Right atrium auricular region (tissue), 2 donors: ENCODE measurements around the gene CEP120. TPM values are rescaled to one million over a fixed set of nuclear protein-coding genes. Genes with fewer than 3 reads are reported as not detected.

Experiments
- DNase-seq: peaks from one replicate; pipeline ENCODE4 v3.0.0-alpha.2; 2019; ENCODE audit warnings: low spot score
- H3K27ac ChIP-seq, 2 donors: fragments of 200-600 bp; sonication (generic); 1 replicate in 1 of 2; 2 replicates in 1 of 2; pipeline ENCODE4 v1.5.1; 2016 to 2019
- H3K27me3 ChIP-seq, 2 donors: fragments of 200-600 bp; sonication (generic); one replicate each; pipeline versions ENCODE4 v1.5.1 to v1.6.0; 2017 to 2019
- H3K36me3 ChIP-seq: fragments of 200-600 bp; sonication (generic); one replicate; pipeline ENCODE4 v1.5.1; 2016
- H3K4me1 ChIP-seq, 2 donors: fragments of 200-600 bp; sonication (generic); one replicate each; pipeline versions ENCODE4 v1.5.1 to v1.6.0; 2017 to 2019
- H3K4me3 ChIP-seq, 2 donors: fragments of 200-600 bp; sonication (generic); 1 replicate in 1 of 2; 2 replicates in 1 of 2; pipeline ENCODE4 v1.5.1; 2017 to 2019; ENCODE audit warnings: mild to moderate bottlenecking in 1 of 2, moderate library complexity in 1 of 2
- H3K9me3 ChIP-seq, 2 donors: fragments of 200-600 bp; sonication (generic); one replicate each; pipeline ENCODE4 v1.5.1; 2019
- CTCF ChIP-seq, 2 donors: fragments of 200-600 bp; sonication (generic); IDR thresholded peaks; one replicate each; pipeline ENCODE4 v1.5.1; 2019; ENCODE audit warnings: antibody characterized with exemption in 2 of 2
- total RNA-seq, 2 donors: library from RNA; depleted of rRNA; stranded (reverse); fragments of >200 nt; gene quantifications; one replicate each; pipeline ENCODE4 v1.1.0, GENCODE V29; 2016

Gene CEP120
- total RNA-seq, 2 donors from 2014 or later: 11.1 to 11.8 TPM

- DNase-seq: no peak
- H3K4me3 ChIP-seq: no peak overlapping the region
- no peaks in the 10 kb centered on the region for H3K27me3 ChIP-seq
- H3K36me3 ChIP-seq: no peaks in the 10 kb centered on the region
- no peaks in the 10 kb centered on the region for H3K4me1 ChIP-seq
- no peaks in the 10 kb centered on the region for H3K9me3 ChIP-seq
- no peak for TF ChIP-seq CTCF (IDR thresholded peaks at IDR 0.05)
- no peak overlapping the region for H3K27ac ChIP-seq
These were observed 5.5 kb upstream of the CEP120 start for GRCh38 chr5:123428521-123429220.

GRCh38 chr5:123427281-123427680, 4.1 kb upstream of the CEP120 start:
- no peak overlapping the region for H3K27ac ChIP-seq

GRCh38 chr5:123425431-123425830, 2.2 kb upstream of the CEP120 start:
- Histone ChIP-seq H3K9me3 (no peaks in the 10 kb centered on the region), H3K4me1 (peaks cover 0 to 12% of the 10 kb centered on the region in 2 donors), H3K27ac (no peak overlapping the region), H3K36me3 (no peaks in the 10 kb centered on the region), H3K27me3 (no peaks in the 10 kb centered on the region), H3K4me3 (no peak overlapping the region)
- TF ChIP-seq CTCF (IDR thresholded peaks at IDR 0.05): no peak
- DNase-seq: no peak

More at GRCh38 chr5:123427281-123427680, 4.1 kb upstream of the CEP120 start:
- no peaks in the 10 kb centered on the region for H3K27me3 ChIP-seq
- no peak overlapping the region for H3K4me3 ChIP-seq
- H3K4me1 ChIP-seq: peaks cover 0 to 1% of the 10 kb centered on the region in 2 donors
- no peaks in the 10 kb centered on the region for H3K9me3 ChIP-seq
- no peak for DNase-seq
- no peak for TF ChIP-seq CTCF (IDR thresholded peaks at IDR 0.05)
- no peaks in the 10 kb centered on the region for H3K36me3 ChIP-seq

- Histone ChIP-seq H3K27ac (peak overlapping the region; percentile 87 to 89), H3K4me1 (peaks cover 0 to 12% of the 10 kb centered on the region in 2 donors), H3K36me3 (no peaks in the 10 kb centered on the region), H3K27me3 (no peaks in the 10 kb centered on the region), H3K4me3 (peak overlapping the region; percentile 63 to 79), H3K9me3 (no peaks in the 10 kb centered on the region)
- TF ChIP-seq CTCF (IDR thresholded peaks at IDR 0.05): no peak
- DNase-seq: no peak
These were observed 548 bp downstream of the CEP120 start for GRCh38 chr5:123422433-123423277.

GRCh38 chr5:123421773-123422172, 1.4 kb downstream of the CEP120 start:
- no peak overlapping the region for H3K27ac ChIP-seq

More at GRCh38 chr5:123421773-123422172, 1.4 kb downstream of the CEP120 start:
- Histone ChIP-seq H3K27me3 (no peaks in the 10 kb centered on the region), H3K4me1 (peaks cover 0 to 12% of the 10 kb centered on the region in 2 donors), H3K9me3 (no peaks in the 10 kb centered on the region), H3K4me3 (peak overlapping the region; percentile 63 to 79), H3K36me3 (no peaks in the 10 kb centered on the region)
- no peak for DNase-seq
- TF ChIP-seq CTCF (IDR thresholded peaks at IDR 0.05): no peak
